Articular chondrocyte of knee joint (primary cell): ENCODE data around the gene FXYD1. TPM values are rescaled to one million over a fixed set of nuclear protein-coding genes. Genes with fewer than 3 reads are reported as not detected.

Source experiments
- small RNA-seq: library from RNA; depleted of rRNA; stranded (forward); fragments of <200 nt; gene quantifications from one replicate; pipeline ENCODE3, GENCODE V24; 2012
- total RNA-seq: library from RNA; depleted of rRNA; stranded (reverse); fragments of >200 nt; gene quantifications from 2 replicates; pipeline ENCODE4 v1.2.3, GENCODE V29; 2012

FXYD1 gene
- total RNA-seq: 0.32 and 0.52 TPM in 2 replicates

GRCh38 chr19:35138305-35138892 is at the start of gene FXYD1:
TSS of gene FXYD1 (plus strand) at chr19:35138824. CDS start at chr19:35140080, 1,256 bp downstream.

GRCh38 chr19:35115177-35115951 is 23.3 kb upstream of the FXYD1 start, which contains the start of gene FXYD3:
TSS of gene FXYD3 (plus strand) at chr19:35115823. CDS start at chr19:35119377, 3,554 bp downstream.

GRCh38 chr19:35134601-35135242 is 3.9 kb upstream of the FXYD1 start, which contains the start of gene LGI4:
TSS of gene LGI4 (minus strand) at chr19:35135059. CDS start at chr19:35134680, 379 bp downstream.

GRCh38 chr19:35143231-35143715 is 4.6 kb downstream of the FXYD1 start, which contains the start of gene FXYD7:
TSS of gene FXYD7 (plus strand) at chr19:35143255. CDS start at chr19:35143334, 79 bp downstream.

GRCh38 chr19:35154525-35155406 is 16.1 kb downstream of the FXYD1 start, which contains the start of gene FXYD5:
TSS of gene FXYD5 (plus strand) at chr19:35154735. CDS start at chr19:35155551, 816 bp downstream.

Small RNAs within 50 kb of the gene (small RNA-seq; reads per million reads assigned to genes)
- not detected for gene AC020907.2

Other genes with a start within 250 kb of the FXYD1 start
- 3.7 and 4.5 TPM in 2 replicates for gene ZNF30, start 211.9 kb upstream of the FXYD1 start, total RNA-seq
- gene ZNF792, start 174.6 kb upstream of the FXYD1 start, total RNA-seq: 5.1 and 5.5 TPM in 2 replicates
- gene GRAMD1A, start 138.5 kb upstream of the FXYD1 start, total RNA-seq: 23.9 and 27.3 TPM in 2 replicates
- 17.2 and 17.6 TPM in 2 replicates for gene SCN1B, start 108.4 kb upstream of the FXYD1 start, total RNA-seq
- gene HPN, start 97.1 kb upstream of the FXYD1 start, total RNA-seq: 0.32 and 0.39 TPM in 2 replicates
- not detected in 2 replicates for gene FXYD3, start 23.0 kb upstream of the FXYD1 start, total RNA-seq
- gene LGI4, start 3.8 kb upstream of the FXYD1 start, total RNA-seq: not detected in 2 replicates
- gene FXYD7, start 4.4 kb downstream of the FXYD1 start, total RNA-seq: not detected in 2 replicates
- 46.0 and 64.4 TPM in 2 replicates for gene FXYD5, start 15.9 kb downstream of the FXYD1 start, total RNA-seq
- gene FAM187B, start 89.9 kb downstream of the FXYD1 start, total RNA-seq: not detected in 2 replicates
- 0.11 and 0.13 TPM in 2 replicates for gene LSR, start 110.2 kb downstream of the FXYD1 start, total RNA-seq
- 45.9 and 51.5 TPM in 2 replicates for gene USF2, start 130.1 kb downstream of the FXYD1 start, total RNA-seq
- gene HAMP, start 143.7 kb downstream of the FXYD1 start, total RNA-seq: under 0.01 TPM in 1 of 2 replicates, not detected in the other
- gene MAG, start 153.3 kb downstream of the FXYD1 start, total RNA-seq: not detected in 2 replicates
- under 0.01 and 0.97 TPM in 2 replicates for gene CD22, start 190.4 kb downstream of the FXYD1 start, total RNA-seq
- not detected in 2 replicates for gene FFAR1, start 209.1 kb downstream of the FXYD1 start, total RNA-seq
- gene FFAR3, start 219.6 kb downstream of the FXYD1 start, total RNA-seq: not detected in 2 replicates
- gene GPR42, start 232.2 kb downstream of the FXYD1 start, total RNA-seq: not detected in 2 replicates